GM18907 (cell line): Measurements from ENCODE around the gene AGAP6.
A peak's percentile ranks its signal among the peaks of the same experiment; 100 is the strongest.
"Not testable (repeated sequence)": the region's sequence is repeated elsewhere in the genome, so short reads cannot be mapped to it uniquely, and the experiment has no call there.

Experiments used
- ATAC-seq: cut with Tn5 transposase; IDR thresholded peaks from one replicate; pipeline ENCODE4 v1.9.1; 2021; ENCODE audit warnings: mild to moderate bottlenecking, moderate library complexity; ENCODE audit not compliant: unreplicated experiment

The AGAP6 gene

GRCh38 chr10:50024716-50025383 is 36.6 kb downstream of the AGAP6 start:
- ATAC-seq = not testable (repeated sequence)

GRCh38 chr10:50025627-50026026 is 37.4 kb downstream of the AGAP6 start:
- ATAC-seq = no peak

GRCh38 chr10:50027195-50027594 is 39.0 kb downstream of the AGAP6 start:
- ATAC-seq = no peak

- no peak for ATAC-seq
Measured at GRCh38 chr10:50033481-50033880, 45.3 kb downstream of the AGAP6 start.

- not testable (repeated sequence) for ATAC-seq
Measured at GRCh38 chr10:50035337-50035736, 47.1 kb downstream of the AGAP6 start.

GRCh38 chr10:50044941-50045664 is 56.9 kb downstream of the AGAP6 start:
- ATAC-seq = no peak

- not testable (repeated sequence) for ATAC-seq
Measured at GRCh38 chr10:50046457-50046856, 58.3 kb downstream of the AGAP6 start.

- not testable (repeated sequence) for ATAC-seq
Measured at GRCh38 chr10:50047594-50047993, 59.4 kb downstream of the AGAP6 start.

GRCh38 chr10:50051995-50052660 is 63.9 kb downstream of the AGAP6 start:
- peak; percentile 90 for ATAC-seq

GRCh38 chr10:50052778-50053376 is 64.7 kb downstream of the AGAP6 start:
- not testable (repeated sequence) for ATAC-seq

GRCh38 chr10:50055494-50056292 is 67.5 kb downstream of the AGAP6 start:
- not testable (repeated sequence) for ATAC-seq

GRCh38 chr10:50056654-50057053 is 68.4 kb downstream of the AGAP6 start:
- not testable (repeated sequence) for ATAC-seq

- ATAC-seq = not testable (repeated sequence)
Measured at GRCh38 chr10:50058727-50059126, 70.5 kb downstream of the AGAP6 start.

- ATAC-seq = not testable (repeated sequence)
Measured at GRCh38 chr10:50059946-50060345, 71.7 kb downstream of the AGAP6 start.
